Thyroid gland (tissue), 4 donors: ENCODE data around the gene KCNG2.

Source experiments
- POLR2A ChIP-seq, 2 donors: fragments of 450-650 bp; IDR thresholded peaks; one replicate each; pipeline ENCODE4 v1.6.1; 2017; ENCODE audit warnings: antibody characterized with exemption in 2 of 2, mild to moderate bottlenecking in 2 of 2, moderate library complexity in 1 of 2
- TF ChIP-seq, protein P1 (sequence below), 6 experiments: fragments of 200-600 bp in 3 of 6; fragments of 450-650 bp in 3 of 6; sonication (generic) in 3 of 6; IDR thresholded peaks; one replicate each; pipeline ENCODE4 v1.5.1; 2016 to 2019; ENCODE audit warnings: antibody characterized with exemption in 6 of 6, mild to moderate bottlenecking in 2 of 6, inconsistent platforms in 1 of 6, moderate library complexity in 1 of 6

DNA sequence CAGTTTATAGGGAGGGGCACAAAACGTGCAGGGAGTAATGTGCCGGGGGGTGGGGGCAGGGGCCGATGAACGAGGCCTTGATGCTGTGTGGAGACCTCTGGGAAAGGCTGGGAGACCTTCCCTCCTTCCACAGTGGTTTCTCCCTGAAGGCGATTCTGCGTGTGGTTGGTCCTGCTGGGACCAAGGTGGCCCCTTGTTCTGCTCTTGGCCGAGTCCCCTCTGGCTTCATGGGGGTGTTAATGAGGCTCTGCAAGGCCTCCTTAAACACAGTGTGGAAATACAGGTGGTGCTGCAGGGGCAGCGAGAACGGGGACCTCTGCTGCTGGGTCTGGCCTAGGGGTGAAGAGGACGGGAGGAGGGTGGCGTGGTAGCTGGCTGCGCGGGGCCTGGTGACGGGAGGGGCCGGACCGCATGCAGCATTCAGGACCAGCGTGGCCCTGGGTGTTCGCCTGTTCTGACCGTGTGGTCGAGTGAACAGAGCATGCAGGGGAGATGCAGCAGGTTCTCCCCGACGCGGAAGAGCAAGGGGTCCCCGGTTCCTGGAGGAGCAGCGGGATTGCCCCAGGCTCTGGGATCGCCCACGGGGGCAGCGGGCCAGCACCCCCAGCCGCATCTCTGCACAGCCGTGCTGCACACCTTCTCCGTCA is 42.1 kb upstream of the KCNG2 start:
- TF ChIP-seq, protein P1, sequence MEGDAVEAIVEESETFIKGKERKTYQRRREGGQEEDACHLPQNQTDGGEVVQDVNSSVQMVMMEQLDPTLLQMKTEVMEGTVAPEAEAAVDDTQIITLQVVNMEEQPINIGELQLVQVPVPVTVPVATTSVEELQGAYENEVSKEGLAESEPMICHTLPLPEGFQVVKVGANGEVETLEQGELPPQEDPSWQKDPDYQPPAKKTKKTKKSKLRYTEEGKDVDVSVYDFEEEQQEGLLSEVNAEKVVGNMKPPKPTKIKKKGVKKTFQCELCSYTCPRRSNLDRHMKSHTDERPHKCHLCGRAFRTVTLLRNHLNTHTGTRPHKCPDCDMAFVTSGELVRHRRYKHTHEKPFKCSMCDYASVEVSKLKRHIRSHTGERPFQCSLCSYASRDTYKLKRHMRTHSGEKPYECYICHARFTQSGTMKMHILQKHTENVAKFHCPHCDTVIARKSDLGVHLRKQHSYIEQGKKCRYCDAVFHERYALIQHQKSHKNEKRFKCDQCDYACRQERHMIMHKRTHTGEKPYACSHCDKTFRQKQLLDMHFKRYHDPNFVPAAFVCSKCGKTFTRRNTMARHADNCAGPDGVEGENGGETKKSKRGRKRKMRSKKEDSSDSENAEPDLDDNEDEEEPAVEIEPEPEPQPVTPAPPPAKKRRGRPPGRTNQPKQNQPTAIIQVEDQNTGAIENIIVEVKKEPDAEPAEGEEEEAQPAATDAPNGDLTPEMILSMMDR (IDR thresholded peaks at IDR 0.05): no peak
- no peak for TF ChIP-seq POLR2A (IDR thresholded peaks at IDR 0.05)
